ENCODE results near the gene PTPN14.

Gene PTPN14

GRCh38 chr1:214310777-214311690 lies 240.4 kb downstream of the PTPN14 start:
- Histone ChIP-seq H3K4me1 (ENCODE audit: control insufficient read depth, insufficient read depth, low read length, poor library complexity, severe bottlenecking) (peaks cover 5% of the 10 kb centered on the region), H3K36me3 (ENCODE audit: control insufficient read depth, insufficient read depth, low read length) (peaks cover 9% of the 10 kb centered on the region), H3K27me3 (replicated peaks; ENCODE audit: control insufficient read depth, insufficient read depth, low read length, poor library complexity, severe bottlenecking) (no peaks in the 10 kb centered on the region), H3K9me3 (ENCODE audit: control insufficient read depth, low read length) (no peaks in the 10 kb centered on the region), H3K4me3 (ENCODE audit: insufficient read depth, low read depth, low read length, poor library complexity, severe bottlenecking) (peak overlapping the region; percentile 29), H3K27ac (ENCODE audit: insufficient read depth, low read length, poor library complexity, severe bottlenecking) (no peak overlapping the region)
- no peak for DNase-seq

GRCh38 chr1:214310010-214310409 lies 241.4 kb downstream of the PTPN14 start:
- Histone ChIP-seq H3K27me3 (replicated peaks; ENCODE audit: control insufficient read depth, insufficient read depth, low read length, poor library complexity, severe bottlenecking) (no peaks in the 10 kb centered on the region), H3K9me3 (ENCODE audit: control insufficient read depth, low read length) (no peaks in the 10 kb centered on the region), H3K4me3 (ENCODE audit: insufficient read depth, low read depth, low read length, poor library complexity, severe bottlenecking) (peak overlapping the region; percentile 14), H3K36me3 (ENCODE audit: control insufficient read depth, insufficient read depth, low read length) (no peaks in the 10 kb centered on the region), H3K4me1 (ENCODE audit: control insufficient read depth, insufficient read depth, low read length, poor library complexity, severe bottlenecking) (peaks cover 5% of the 10 kb centered on the region), H3K27ac (ENCODE audit: insufficient read depth, low read length, poor library complexity, severe bottlenecking) (no peak overlapping the region)
- no peak for DNase-seq

DNA sequence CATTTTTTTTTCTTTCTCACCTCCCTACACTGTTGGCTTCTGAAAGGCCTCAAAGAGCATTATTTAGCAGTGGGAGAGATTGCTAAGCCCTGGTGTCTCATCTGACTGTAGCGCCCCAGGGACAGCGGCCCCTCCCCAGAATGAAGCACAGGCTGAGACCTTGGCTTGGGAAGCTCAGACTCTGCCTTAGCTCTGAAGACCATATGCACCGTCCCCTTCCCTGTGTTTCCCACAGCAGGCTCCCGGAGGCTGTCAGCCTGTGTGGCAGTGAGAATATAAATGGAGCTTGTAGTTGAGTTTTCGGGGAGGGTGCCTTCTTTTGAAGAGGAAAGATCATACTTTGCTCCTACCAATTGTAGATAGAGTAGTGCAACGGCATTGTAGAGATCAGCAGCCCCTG lies 245.1 kb downstream of the PTPN14 start:
- Histone ChIP-seq H3K27ac (ENCODE audit: insufficient read depth, low read length, poor library complexity, severe bottlenecking) (no peak overlapping the region), H3K4me1 (ENCODE audit: control insufficient read depth, insufficient read depth, low read length, poor library complexity, severe bottlenecking) (peaks cover 5% of the 10 kb centered on the region), H3K4me3 (ENCODE audit: insufficient read depth, low read depth, low read length, poor library complexity, severe bottlenecking) (no peak overlapping the region), H3K27me3 (replicated peaks; ENCODE audit: control insufficient read depth, insufficient read depth, low read length, poor library complexity, severe bottlenecking) (no peaks in the 10 kb centered on the region), H3K9me3 (ENCODE audit: control insufficient read depth, low read length) (no peaks in the 10 kb centered on the region), H3K36me3 (ENCODE audit: control insufficient read depth, insufficient read depth, low read length) (peaks cover 3% of the 10 kb centered on the region)
- no peak for DNase-seq

DNA sequence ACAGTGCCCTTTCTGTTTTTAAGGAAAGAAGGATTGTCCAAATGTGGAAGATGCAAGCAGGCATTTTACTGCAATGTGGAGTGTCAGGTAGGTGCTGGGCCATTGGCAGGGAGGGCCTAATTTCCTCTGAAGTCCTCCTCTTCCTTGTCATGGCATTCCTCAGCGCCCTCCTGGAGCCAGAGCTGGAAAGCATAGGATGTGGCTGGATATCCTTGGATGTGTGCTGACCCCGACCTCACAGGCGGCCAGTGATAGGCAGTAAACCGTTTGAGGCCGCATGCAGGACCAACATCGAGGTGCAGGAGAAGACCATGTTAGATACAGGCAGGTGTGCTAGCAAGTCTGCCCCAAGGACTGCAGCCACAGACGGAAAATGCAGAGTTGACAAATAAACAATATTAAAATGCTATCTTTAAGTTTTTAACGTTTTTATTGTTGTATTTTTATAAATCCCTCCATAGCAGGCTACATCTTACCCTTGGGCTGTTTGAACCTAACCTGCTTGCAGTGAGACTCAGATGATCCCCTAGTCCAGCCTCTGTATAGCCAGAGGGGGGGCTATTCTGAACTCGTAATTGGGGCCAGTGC lies 246.1 kb downstream of the PTPN14 start:
- no peak for DNase-seq

GRCh38 chr1:214303141-214303930 lies 248.1 kb downstream of the PTPN14 start:
- H3K36me3 ChIP-seq (ENCODE audit: control insufficient read depth, insufficient read depth, low read length) = peaks cover 3% of the 10 kb centered on the region
- H3K9me3 ChIP-seq (ENCODE audit: control insufficient read depth, low read length) = no peaks in the 10 kb centered on the region
- H3K4me1 ChIP-seq (ENCODE audit: control insufficient read depth, insufficient read depth, low read length, poor library complexity, severe bottlenecking) = no peaks in the 10 kb centered on the region
- no peak overlapping the region for H3K4me3 ChIP-seq (ENCODE audit: insufficient read depth, low read depth, low read length, poor library complexity, severe bottlenecking)
- H3K27ac ChIP-seq (ENCODE audit: insufficient read depth, low read length, poor library complexity, severe bottlenecking) = no peak overlapping the region
- DNase-seq = no peak
- no peaks in the 10 kb centered on the region for H3K27me3 ChIP-seq (replicated peaks; ENCODE audit: control insufficient read depth, insufficient read depth, low read length, poor library complexity, severe bottlenecking)

More for the DNA sequence above, 246.1 kb downstream of the PTPN14 start:
- peaks cover 5% of the 10 kb centered on the region for H3K4me1 ChIP-seq (ENCODE audit: control insufficient read depth, insufficient read depth, low read length, poor library complexity, severe bottlenecking)
- H3K36me3 ChIP-seq (ENCODE audit: control insufficient read depth, insufficient read depth, low read length) = peaks cover 3% of the 10 kb centered on the region
- H3K27ac ChIP-seq (ENCODE audit: insufficient read depth, low read length, poor library complexity, severe bottlenecking) = no peak overlapping the region
- no peaks in the 10 kb centered on the region for H3K27me3 ChIP-seq (replicated peaks; ENCODE audit: control insufficient read depth, insufficient read depth, low read length, poor library complexity, severe bottlenecking)
- no peaks in the 10 kb centered on the region for H3K9me3 ChIP-seq (ENCODE audit: control insufficient read depth, low read length)
- no peak overlapping the region for H3K4me3 ChIP-seq (ENCODE audit: insufficient read depth, low read depth, low read length, poor library complexity, severe bottlenecking)

DNA sequence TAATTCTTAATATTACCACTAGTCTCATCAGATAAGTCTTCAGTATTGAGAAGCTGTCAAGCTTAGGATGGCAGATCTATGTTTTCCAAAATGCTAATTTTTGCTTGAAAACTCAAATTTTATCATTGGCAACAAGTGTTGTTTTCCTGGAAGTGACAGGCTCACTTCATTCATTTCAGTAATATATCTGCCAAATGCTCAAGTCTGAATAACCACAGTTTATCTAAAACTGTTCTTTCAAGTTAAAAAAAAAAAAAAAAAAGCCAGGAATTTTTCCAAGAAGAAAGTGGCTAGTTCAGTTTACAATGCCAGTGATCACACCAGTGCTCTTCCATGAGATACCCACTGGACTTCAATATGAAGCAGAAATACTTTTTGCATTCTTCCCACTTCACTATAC lies 249.9 kb downstream of the PTPN14 start:
- H3K9me3 ChIP-seq (ENCODE audit: control insufficient read depth, low read length) = no peaks in the 10 kb centered on the region
- no peaks in the 10 kb centered on the region for H3K4me1 ChIP-seq (ENCODE audit: control insufficient read depth, insufficient read depth, low read length, poor library complexity, severe bottlenecking)

DNA sequence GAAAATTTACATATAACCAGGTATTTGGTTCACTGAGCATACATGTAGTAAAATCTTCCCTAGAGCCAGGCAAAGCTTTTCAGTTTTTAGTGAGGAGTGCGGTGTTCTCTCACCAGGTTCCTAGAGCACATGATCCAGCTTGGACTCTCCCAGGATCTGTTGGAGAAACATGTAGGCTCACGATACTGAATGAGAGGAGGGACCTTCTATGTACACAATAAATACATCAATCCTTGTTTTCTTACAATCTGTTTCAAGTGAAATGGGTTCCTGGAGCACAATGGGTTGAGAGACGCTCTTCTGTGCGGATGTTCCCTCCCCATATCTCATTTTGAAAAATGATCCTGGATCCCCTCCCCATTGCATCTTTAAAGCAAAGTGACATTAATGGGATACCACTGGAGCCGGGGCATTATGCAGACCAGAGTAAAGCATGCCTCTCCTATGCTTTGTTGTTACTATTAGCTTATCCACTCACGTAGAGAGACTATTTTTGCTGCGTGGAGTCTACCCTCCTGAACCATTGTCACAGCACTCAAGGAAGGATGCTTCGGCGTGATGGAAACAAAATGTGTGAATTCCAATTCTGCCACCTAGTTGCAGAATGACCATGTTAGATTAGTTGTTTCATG lies 251.1 kb downstream of the PTPN14 start:
- DNase-seq = no peak
- Histone ChIP-seq H3K36me3 (ENCODE audit: control insufficient read depth, insufficient read depth, low read length) (peaks cover 3% of the 10 kb centered on the region), H3K27ac (ENCODE audit: insufficient read depth, low read length, poor library complexity, severe bottlenecking) (no peak overlapping the region), H3K27me3 (replicated peaks; ENCODE audit: control insufficient read depth, insufficient read depth, low read length, poor library complexity, severe bottlenecking) (no peaks in the 10 kb centered on the region), H3K4me1 (ENCODE audit: control insufficient read depth, insufficient read depth, low read length, poor library complexity, severe bottlenecking) (no peaks in the 10 kb centered on the region), H3K9me3 (ENCODE audit: control insufficient read depth, low read length) (no peaks in the 10 kb centered on the region), H3K4me3 (ENCODE audit: insufficient read depth, low read depth, low read length, poor library complexity, severe bottlenecking) (no peak overlapping the region)

More for the DNA sequence above, 249.9 kb downstream of the PTPN14 start:
- peaks cover 3% of the 10 kb centered on the region for H3K36me3 ChIP-seq (ENCODE audit: control insufficient read depth, insufficient read depth, low read length)
- no peak overlapping the region for H3K27ac ChIP-seq (ENCODE audit: insufficient read depth, low read length, poor library complexity, severe bottlenecking)
- no peak for DNase-seq
- no peaks in the 10 kb centered on the region for H3K27me3 ChIP-seq (replicated peaks; ENCODE audit: control insufficient read depth, insufficient read depth, low read length, poor library complexity, severe bottlenecking)
- no peak overlapping the region for H3K4me3 ChIP-seq (ENCODE audit: insufficient read depth, low read depth, low read length, poor library complexity, severe bottlenecking)

All from effector memory CD4-positive, alpha-beta T cell (primary cell).